CD14-positive monocyte (primary cell): ENCODE measurements around the gene BCAT1. TPM values are rescaled to one million over a fixed set of nuclear protein-coding genes. Genes with fewer than 3 reads are reported as not detected.

Source experiments
- DNase-seq, 3 donors: peaks; one replicate each; pipeline ENCODE4 v3.0.0-alpha.2; 2011 to 2022
- H2AFZ ChIP-seq: 2 replicates; pipeline ENCODE4 v1.6.0; 2012; ENCODE audit warnings: mild to moderate bottlenecking, low read depth, low read length, inconsistent platforms; ENCODE audit not compliant: insufficient read depth, poor library complexity, severe bottlenecking
- H3K27ac ChIP-seq, 2 donors: 1 replicate in 1 of 2; 2 replicates in 1 of 2; pipeline ENCODE4 v1.5.1; 2012 to 2013; ENCODE audit warnings: low read length in 2 of 2, control low read depth in 1 of 2, inconsistent platforms in 1 of 2, low read depth in 1 of 2, mild to moderate bottlenecking in 1 of 2
- H3K27me3 ChIP-seq, 2 donors: one replicate each; pipeline versions ENCODE4 v1.6.0 to v1.6.1; 2011 to 2013; ENCODE audit warnings: low read length in 2 of 2; ENCODE audit not compliant: control insufficient read depth in 2 of 2, insufficient read depth in 2 of 2
- H3K36me3 ChIP-seq, 2 donors: replicated peaks in 1 of 2; 1 replicate in 1 of 2; 2 replicates in 1 of 2; pipeline versions ENCODE4 v1.5.1 to v1.6.1; 2012 to 2013; ENCODE audit warnings: low read length in 2 of 2, control low read depth in 1 of 2, inconsistent platforms in 1 of 2, mild to moderate bottlenecking in 1 of 2; ENCODE audit not compliant: insufficient read depth in 2 of 2, control insufficient read depth in 1 of 2
- H3K4me1 ChIP-seq, 2 donors: 1 replicate in 1 of 2; 2 replicates in 1 of 2; pipeline versions ENCODE4 v1.5.1 to v1.6.1; 2012 to 2013; ENCODE audit warnings: low read length in 2 of 2, control low read depth in 1 of 2, inconsistent platforms in 1 of 2, mild to moderate bottlenecking in 1 of 2, moderate library complexity in 1 of 2; ENCODE audit not compliant: insufficient read depth in 2 of 2, control insufficient read depth in 1 of 2
- H3K4me2 ChIP-seq: replicated peaks from 2 replicates; pipeline ENCODE3; 2012; ENCODE audit warnings: low read length, moderate library complexity, mild to moderate bottlenecking; ENCODE audit not compliant: poor library complexity, severe bottlenecking; ENCODE audit errors: extremely low read depth
- H3K4me3 ChIP-seq, 3 experiments: fragments of 200-600 bp in 1 of 3; sonication (generic) in 1 of 3; replicated peaks in 1 of 3; 1 replicate in 2 of 3; 2 replicates in 1 of 3; pipeline ENCODE4 v1.5.1; 2011 to 2013; ENCODE audit warnings: low read length in 3 of 3, mild to moderate bottlenecking in 3 of 3, control low read depth in 2 of 3, low read depth in 2 of 3, inconsistent platforms in 1 of 3, moderate library complexity in 1 of 3
- H3K79me2 ChIP-seq: 2 replicates; pipeline ENCODE4 v1.6.0; 2012; ENCODE audit warnings: mild to moderate bottlenecking, control low read depth, inconsistent platforms, low read length, moderate library complexity; ENCODE audit not compliant: insufficient read depth
- H3K9ac ChIP-seq: 2 replicates; pipeline ENCODE4 v1.6.0; 2017; ENCODE audit warnings: low read length, mild to moderate bottlenecking; ENCODE audit not compliant: insufficient read depth, poor library complexity, severe bottlenecking
- H3K9me3 ChIP-seq, 2 donors: replicated peaks in 1 of 2; 1 replicate in 1 of 2; 2 replicates in 1 of 2; pipeline versions ENCODE4 v1.5.1 to v1.6.1; 2012 to 2013; ENCODE audit warnings: low read length in 2 of 2, control low read depth in 1 of 2; ENCODE audit not compliant: control insufficient read depth in 1 of 2, insufficient read depth in 1 of 2
- H4K20me1 ChIP-seq: 2 replicates; pipeline ENCODE4 v1.6.0; 2012; ENCODE audit warnings: mild to moderate bottlenecking, low read length, control low read depth, moderate library complexity; ENCODE audit not compliant: insufficient read depth
- H3K27ac Mint-ChIP-seq, 7 donors: one replicate each; pipeline ENCODE4 v1.8.0; 2020; ENCODE audit warnings: mild to moderate bottlenecking in 7 of 7, mixed read lengths in 7 of 7, moderate library complexity in 6 of 7, inconsistent platforms in 2 of 7
- H3K27me3 Mint-ChIP-seq, 3 donors: one replicate each; pipeline ENCODE4 v1.8.0; 2021 to 2022; ENCODE audit warnings: low read depth in 3 of 3, mild to moderate bottlenecking in 3 of 3, mixed read lengths in 3 of 3, moderate library complexity in 3 of 3, inconsistent platforms in 1 of 3
- H3K36me3 Mint-ChIP-seq, 2 donors: one replicate each; pipeline ENCODE4 v1.8.0; 2020; ENCODE audit warnings: mixed read lengths in 2 of 2, inconsistent platforms in 1 of 2, mild to moderate bottlenecking in 1 of 2
- H3K4me1 Mint-ChIP-seq: one replicate; pipeline ENCODE4 v1.8.0; 2020; ENCODE audit warnings: mild to moderate bottlenecking, mixed read lengths
- H3K4me3 Mint-ChIP-seq, 2 donors: one replicate each; pipeline ENCODE4 v1.8.0; 2020; ENCODE audit warnings: mild to moderate bottlenecking in 2 of 2, mixed read lengths in 2 of 2, moderate library complexity in 1 of 2
- H3K9me3 Mint-ChIP-seq, 7 donors: one replicate each; pipeline ENCODE4 v1.8.0; 2020 to 2022; ENCODE audit warnings: mixed read lengths in 7 of 7, mild to moderate bottlenecking in 6 of 7, moderate library complexity in 6 of 7, inconsistent platforms in 2 of 7
- WGBS: methylation state at CpG from one replicate; pipeline ENCODE4 v1.1.5; 2013; ENCODE audit warnings: missing lambda C conversion rate; ENCODE audit not compliant: insufficient coverage; 5-methylcytosine and 5-hydroxymethylcytosine counted together
- intact Hi-C, 2 donors: fragments of 100-400 bp; cut with micrococcal nuclease; formaldehyde crosslinking; loops; one replicate each; pipeline versions ENCODE4 v1.15.0 to v1.15.1; 2023
- polyA plus RNA-seq, 3 donors: library from polyadenylated mRNA; depleted of rRNA in 1 of 3; unstranded in 2 of 3; stranded (reverse) in 1 of 3; fragments of 300-500 nt in 2 of 3; fragments of >200 nt in 1 of 3; fragmentation: Illumina TruSeq in 2 of 3; gene quantifications; 1 replicate in 2 of 3; 2 replicates in 1 of 3; pipeline ENCODE4 v1.2.3, GENCODE V29; 2012 to 2021
- TF ChIP-seq, protein P1 (sequence below): fragments of 200-600 bp; IDR thresholded peaks from one replicate; pipeline ENCODE4 v1.8.0; 2022; ENCODE audit warnings: antibody characterized with exemption, mild to moderate bottlenecking

Gene BCAT1
- polyA plus RNA-seq, 3 donors = 3.5 to 16.9 (median 15.2) TPM

DNA sequence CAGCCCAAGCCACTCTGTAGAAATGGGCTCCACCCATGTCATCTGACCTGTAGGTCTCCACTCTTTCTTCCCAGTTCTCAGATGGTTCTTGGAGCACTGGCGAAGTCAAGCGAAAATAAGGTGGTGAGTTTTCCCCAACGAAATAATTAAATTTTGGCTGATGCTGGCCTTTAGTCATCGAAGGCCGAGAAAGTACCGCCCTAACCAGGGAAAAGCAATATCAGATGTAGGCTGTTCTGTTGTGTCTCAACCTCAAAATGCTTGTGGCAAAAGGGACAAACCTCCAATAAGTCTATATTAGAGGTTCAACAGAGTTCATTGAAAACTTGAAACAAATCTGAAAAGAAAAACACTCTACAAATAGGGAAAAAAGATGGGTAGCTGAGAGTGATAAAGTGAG is 48.6 kb upstream of the BCAT1 start:
- no peak overlapping the region for H3K27ac Mint-ChIP-seq
- H3K4me3 ChIP-seq = no peak overlapping the region
- H3K36me3 Mint-ChIP-seq = no peaks in the 10 kb centered on the region
- H3K27me3 Mint-ChIP-seq = peaks cover 0 to 1% (median 0%) of the 10 kb centered on the region in 3 donors
- no peaks in the 10 kb centered on the region for H3K36me3 ChIP-seq
- H3K9me3 Mint-ChIP-seq = no peaks in the 10 kb centered on the region
- no peak overlapping the region for H3K4me2 ChIP-seq
- peaks cover 6 to 7% of the 10 kb centered on the region in 2 donors for H3K4me1 ChIP-seq
- no peak overlapping the region for H3K4me3 Mint-ChIP-seq
- H3K9ac ChIP-seq = no peak overlapping the region
- no peak overlapping the region for H2AFZ ChIP-seq
- H3K27ac ChIP-seq = no peak overlapping the region
- intact Hi-C loops = loop anchor here (5.0 to 10.0 kb wide), 2 partner anchors 77 to 135 kb away; no protein-coding TSS in a partner anchor
- H3K9me3 ChIP-seq = no peaks in the 10 kb centered on the region
- H3K27me3 ChIP-seq = no peaks in the 10 kb centered on the region
- no CpG with 5 or more reads among the region's 6 CpGs for WGBS
- no peaks in the 10 kb centered on the region for H4K20me1 ChIP-seq
- TF ChIP-seq, protein P1, sequence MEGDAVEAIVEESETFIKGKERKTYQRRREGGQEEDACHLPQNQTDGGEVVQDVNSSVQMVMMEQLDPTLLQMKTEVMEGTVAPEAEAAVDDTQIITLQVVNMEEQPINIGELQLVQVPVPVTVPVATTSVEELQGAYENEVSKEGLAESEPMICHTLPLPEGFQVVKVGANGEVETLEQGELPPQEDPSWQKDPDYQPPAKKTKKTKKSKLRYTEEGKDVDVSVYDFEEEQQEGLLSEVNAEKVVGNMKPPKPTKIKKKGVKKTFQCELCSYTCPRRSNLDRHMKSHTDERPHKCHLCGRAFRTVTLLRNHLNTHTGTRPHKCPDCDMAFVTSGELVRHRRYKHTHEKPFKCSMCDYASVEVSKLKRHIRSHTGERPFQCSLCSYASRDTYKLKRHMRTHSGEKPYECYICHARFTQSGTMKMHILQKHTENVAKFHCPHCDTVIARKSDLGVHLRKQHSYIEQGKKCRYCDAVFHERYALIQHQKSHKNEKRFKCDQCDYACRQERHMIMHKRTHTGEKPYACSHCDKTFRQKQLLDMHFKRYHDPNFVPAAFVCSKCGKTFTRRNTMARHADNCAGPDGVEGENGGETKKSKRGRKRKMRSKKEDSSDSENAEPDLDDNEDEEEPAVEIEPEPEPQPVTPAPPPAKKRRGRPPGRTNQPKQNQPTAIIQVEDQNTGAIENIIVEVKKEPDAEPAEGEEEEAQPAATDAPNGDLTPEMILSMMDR = no peak
- no peaks in the 10 kb centered on the region for H3K79me2 ChIP-seq
- no peak for DNase-seq
- peaks cover 6% of the 10 kb centered on the region for H3K4me1 Mint-ChIP-seq

DNA sequence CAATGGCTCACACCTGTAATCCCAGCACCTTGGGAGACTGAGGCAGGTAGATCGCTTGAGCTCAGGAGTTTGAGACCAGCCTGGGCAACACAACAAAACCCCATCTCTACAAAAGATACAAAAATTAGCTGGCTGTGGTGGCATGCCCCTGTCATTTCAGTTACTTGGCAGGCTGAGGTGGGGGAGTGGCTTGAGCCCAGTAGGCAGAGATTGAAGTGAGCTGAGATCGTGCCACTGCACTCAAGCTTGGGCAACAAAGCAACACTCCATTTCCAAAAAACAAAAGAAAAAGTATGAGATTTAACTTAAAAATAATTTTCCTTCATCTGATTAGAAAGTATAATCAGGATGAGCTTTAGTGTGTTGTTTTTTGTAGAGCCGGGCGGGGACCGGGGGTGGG is 47.9 kb upstream of the BCAT1 start:
- no peaks in the 10 kb centered on the region for H3K27me3 ChIP-seq
- H3K9me3 Mint-ChIP-seq = no peaks in the 10 kb centered on the region
- no peak overlapping the region for H3K4me3 Mint-ChIP-seq
- H3K4me3 ChIP-seq = no peak overlapping the region
- H4K20me1 ChIP-seq = no peaks in the 10 kb centered on the region
- H3K36me3 ChIP-seq = no peaks in the 10 kb centered on the region
- no peak for DNase-seq
- peaks cover 6 to 7% of the 10 kb centered on the region in 2 donors for H3K4me1 ChIP-seq
- H3K79me2 ChIP-seq = no peaks in the 10 kb centered on the region
- H3K9ac ChIP-seq = no peak overlapping the region
- WGBS = no CpG with 5 or more reads among the region's 5 CpGs
- no peak overlapping the region for H2AFZ ChIP-seq
- no peak overlapping the region for H3K27ac ChIP-seq
- peaks cover 6% of the 10 kb centered on the region for H3K4me1 Mint-ChIP-seq
- H3K9me3 ChIP-seq = no peaks in the 10 kb centered on the region
- peaks cover 0 to 1% (median 0%) of the 10 kb centered on the region in 3 donors for H3K27me3 Mint-ChIP-seq
- H3K27ac Mint-ChIP-seq = peak overlapping the region in 1 of 7 donors; percentile 13
- TF ChIP-seq, protein P1 = no peak
- no peaks in the 10 kb centered on the region for H3K36me3 Mint-ChIP-seq
- H3K4me2 ChIP-seq = no peak overlapping the region
- intact Hi-C loops = loop anchor here (5.0 to 10.0 kb wide), 2 partner anchors 78 to 135 kb away; no protein-coding TSS in a partner anchor
